Neural cell (in vitro differentiated cells): ENCODE measurements around the gene SLC38A1. TPM values are rescaled to one million over a fixed set of nuclear protein-coding genes. Genes with fewer than 3 reads are reported as not detected.

Experiments
- H2AFZ ChIP-seq: fragments of 200-600, 300-800 bp; sonication (generic), shearing (Covaris generic); 2 replicates; pipeline ENCODE4 v1.6.0; 2014; ENCODE audit warnings: low read depth, mild to moderate bottlenecking, antibody characterized with exemption, low read length, moderate library complexity
- H3F3A ChIP-seq: fragments of 200-600 bp; shearing (Covaris generic); 2 replicates; pipeline ENCODE4 v1.6.1; 2016; ENCODE audit warnings: mild to moderate bottlenecking, moderate library complexity, mixed read lengths, antibody characterized with exemption, low read length; ENCODE audit not compliant: insufficient read depth, poor library complexity, severe bottlenecking
- H3K27ac ChIP-seq: fragments of 200-600, 300-800 bp; sonication (generic), shearing (Covaris generic); 2 replicates; pipeline ENCODE4 v1.5.1; 2014; ENCODE audit warnings: mild to moderate bottlenecking, low read length, moderate library complexity
- H3K27me3 ChIP-seq: fragments of 300-800, 200-600 bp; sonication (generic), shearing (Covaris generic); 2 replicates; pipeline ENCODE4 v1.6.0; 2014; ENCODE audit warnings: mild to moderate bottlenecking, low read depth, low read length, moderate library complexity; ENCODE audit not compliant: insufficient read depth
- H3K36me3 ChIP-seq: fragments of 300-800, 200-600 bp; sonication (generic), shearing (Covaris generic); 2 replicates; pipeline ENCODE4 v1.5.1; 2014; ENCODE audit warnings: mild to moderate bottlenecking, antibody characterized with exemption, low read length, moderate library complexity; ENCODE audit not compliant: insufficient read depth
- H3K4me2 ChIP-seq: fragments of 300-800, 200-600 bp; sonication (generic), shearing (Covaris generic); 2 replicates; pipeline ENCODE4 v1.6.0; 2014; ENCODE audit warnings: mild to moderate bottlenecking, low read length
- H3K4me3 ChIP-seq: fragments of 300-800, 200-600 bp; sonication (generic), shearing (Covaris generic); 2 replicates; pipeline ENCODE4 v1.5.1; 2014; ENCODE audit warnings: mild to moderate bottlenecking, low read length, moderate library complexity
- H3K79me2 ChIP-seq: fragments of 200-600 bp; shearing (Covaris generic); replicated peaks from 2 replicates; pipeline ENCODE4 v1.6.0; 2014; ENCODE audit warnings: mild to moderate bottlenecking, low read length, moderate library complexity; ENCODE audit not compliant: insufficient read depth
- H3K9ac ChIP-seq: fragments of 300-800, 200-600 bp; sonication (generic), shearing (Covaris generic); 2 replicates; pipeline ENCODE4 v1.6.1; 2016; ENCODE audit warnings: mild to moderate bottlenecking, low read length, mixed read lengths
- H3K9me2 ChIP-seq: fragments of 200-600 bp; shearing (Covaris generic); 2 replicates; pipeline ENCODE4 v1.6.1; 2016; ENCODE audit warnings: mild to moderate bottlenecking, low read length, mixed read lengths; ENCODE audit not compliant: insufficient read depth
- H3K9me3 ChIP-seq: fragments of 200-600, 300-800 bp; sonication (generic), shearing (Covaris generic); 2 replicates; pipeline ENCODE4 v1.6.1; 2016; ENCODE audit warnings: mild to moderate bottlenecking, mixed run types, low read length, moderate library complexity, mixed read lengths
- H4K20me1 ChIP-seq: fragments of 200-600 bp; shearing (Covaris generic); 2 replicates; pipeline ENCODE4 v1.6.1; 2016; ENCODE audit warnings: mild to moderate bottlenecking, mixed run types; ENCODE audit not compliant: insufficient read depth
- CTCF ChIP-seq: fragments of 450-650 bp; IDR thresholded peaks from 2 replicates; pipeline ENCODE4 v1.5.1; 2014; ENCODE audit warnings: antibody characterized with exemption, mild to moderate bottlenecking, moderate library complexity; ENCODE audit not compliant: poor library complexity, severe bottlenecking
- EP300 ChIP-seq: fragments of 450-650 bp; conservative IDR thresholded peaks from 2 replicates; pipeline ENCODE4 v1.6.1; 2014; ENCODE audit warnings: antibody characterized with exemption, mild to moderate bottlenecking, moderate library complexity; ENCODE audit not compliant: poor library complexity, severe bottlenecking
- EZH2 ChIP-seq: fragments of 200-600, 300-800 bp; shearing (Covaris generic), sonication (generic); IDR thresholded peaks from 2 replicates; pipeline ENCODE4 v1.6.1; 2014; ENCODE audit warnings: antibody characterized with exemption, low read length, borderline replicate concordance, mild to moderate bottlenecking; ENCODE audit not compliant: insufficient read depth, poor library complexity, severe bottlenecking
- MXI1 ChIP-seq: fragments of 450-650 bp; conservative IDR thresholded peaks from 2 replicates; pipeline ENCODE4 v1.6.1; 2014; ENCODE audit warnings: antibody characterized with exemption, mild to moderate bottlenecking; ENCODE audit not compliant: poor library complexity, severe bottlenecking
- POLR2AphosphoS5 ChIP-seq: IDR thresholded peaks from 2 replicates; pipeline ENCODE4 v1.6.1; 2012
- RAD21 ChIP-seq: fragments of 450-650 bp; conservative IDR thresholded peaks from 2 replicates; pipeline ENCODE4 v1.6.1; 2014; ENCODE audit warnings: antibody characterized with exemption, mild to moderate bottlenecking, moderate library complexity
- REST ChIP-seq: IDR thresholded peaks from 2 replicates; pipeline ENCODE4 v1.6.1; 2012; ENCODE audit warnings: borderline replicate concordance
- SMC3 ChIP-seq: fragments of 450-650 bp; conservative IDR thresholded peaks from 2 replicates; pipeline ENCODE4 v1.6.1; 2014; ENCODE audit warnings: antibody characterized with exemption, mild to moderate bottlenecking, moderate library complexity; ENCODE audit not compliant: poor library complexity
- TAF1 ChIP-seq: IDR thresholded peaks from 2 replicates; pipeline ENCODE4 v1.6.1; 2012; ENCODE audit warnings: low read depth
- polyA plus RNA-seq: library from polyadenylated mRNA; depleted of rRNA; stranded (reverse); fragments of >200 nt; gene quantifications from 2 replicates; pipeline ENCODE4 v1.2.3, GENCODE V29; 2014

Gene SLC38A1
- polyA plus RNA-seq, 1 donor from 2014 or later, result 124 TPM

- no peak overlapping the region for H3K27ac ChIP-seq
Observed at GRCh38 chr12:46150735-46151134, 118.1 kb downstream of the SLC38A1 start.

GRCh38 chr12:46149905-46150304, 118.9 kb downstream of the SLC38A1 start:
- no peak overlapping the region for H3K4me3 ChIP-seq
- no peaks in the 10 kb centered on the region for H3K79me2 ChIP-seq
- H3K4me2 ChIP-seq, result no peak overlapping the region
- no peak overlapping the region for H3K9ac ChIP-seq
- no peaks in the 10 kb centered on the region for H4K20me1 ChIP-seq
- H3K27me3 ChIP-seq, result no peaks in the 10 kb centered on the region
- H3K27ac ChIP-seq, result no peak overlapping the region
- H3K36me3 ChIP-seq, result no peaks in the 10 kb centered on the region
- no peaks in the 10 kb centered on the region for H3K9me2 ChIP-seq
- no peaks in the 10 kb centered on the region for H3F3A ChIP-seq
- no peak overlapping the region for H2AFZ ChIP-seq
- no peaks in the 10 kb centered on the region for H3K9me3 ChIP-seq
- TF ChIP-seq REST (no peak), POLR2AphosphoS5 (no peak), CTCF (no peak), EZH2 (no peak), RAD21 (no peak), EP300 (no peak), TAF1 (no peak)

More at GRCh38 chr12:46150735-46151134, 118.1 kb downstream of the SLC38A1 start:
- no peak overlapping the region for H2AFZ ChIP-seq
- TF ChIP-seq SMC3 (no peak), REST (no peak), CTCF (no peak), RAD21 (no peak), MXI1 (no peak), POLR2AphosphoS5 (no peak), TAF1 (no peak), EP300 (no peak), EZH2 (no peak)
- no peaks in the 10 kb centered on the region for H3K27me3 ChIP-seq
- H3K4me2 ChIP-seq, result no peak overlapping the region
- H3K9me3 ChIP-seq, result no peaks in the 10 kb centered on the region
- no peak overlapping the region for H3K4me3 ChIP-seq
- H4K20me1 ChIP-seq, result no peaks in the 10 kb centered on the region
- no peaks in the 10 kb centered on the region for H3K9me2 ChIP-seq
- H3K36me3 ChIP-seq, result no peaks in the 10 kb centered on the region
- H3K9ac ChIP-seq, result no peak overlapping the region
- no peaks in the 10 kb centered on the region for H3F3A ChIP-seq
- no peaks in the 10 kb centered on the region for H3K79me2 ChIP-seq
